Right lobe of liver (tissue), 6 donors: ENCODE results near the gene COL1A1. TPM values are rescaled to one million over a fixed set of nuclear protein-coding genes. Genes with fewer than 3 reads are reported as not detected.
A peak's percentile ranks its signal among the peaks of the same experiment; 100 is the strongest.

Experiments
- ATAC-seq, 4 donors: fragments of 200-7000 bp; cut with Tn5 transposase; one replicate each; pipeline ENCODE4 v1.9.1; 2020; ENCODE audit warnings: mild to moderate bottlenecking in 4 of 4, moderate library complexity in 4 of 4
- DNase-seq, 3 donors: peaks; one replicate each; pipeline ENCODE4 v3.0.0-alpha.2; 2020
- H3K27ac ChIP-seq, 3 donors: fragments of 200-600 bp; one replicate each; pipeline ENCODE4 v1.8.0; 2022
- H3K27me3 ChIP-seq, 2 donors: fragments of 200-600 bp; one replicate each; pipeline ENCODE4 v1.8.0; 2022
- H3K36me3 ChIP-seq, 4 donors: fragments of 200-600 bp; sonication (generic) in 1 of 4; one replicate each; pipeline versions ENCODE4 v1.5.1 to v1.8.0; 2017 to 2022; ENCODE audit warnings: control low read depth in 1 of 4
- H3K4me1 ChIP-seq, 4 donors: fragments of 200-600 bp; sonication (generic) in 1 of 4; one replicate each; pipeline versions ENCODE4 v1.5.1 to v1.8.0; 2017 to 2022; ENCODE audit warnings: control low read depth in 1 of 4
- H3K4me3 ChIP-seq, 3 donors: fragments of 200-600 bp; one replicate each; pipeline ENCODE4 v1.8.0; 2022
- H3K9me3 ChIP-seq, 4 donors: fragments of 200-600 bp; sonication (generic) in 1 of 4; one replicate each; pipeline versions ENCODE4 v1.5.1 to v1.8.0; 2017 to 2022; ENCODE audit warnings: control low read depth in 1 of 4
- POLR2A ChIP-seq: fragments of 450-650 bp; IDR thresholded peaks from one replicate; pipeline ENCODE4 v1.6.1; 2017; ENCODE audit warnings: antibody characterized with exemption, mild to moderate bottlenecking
- WGBS: methylation state at CpG from one replicate; pipeline ENCODE4 v1.1.6; 2018; ENCODE audit warnings: low coverage, low lambda C conversion rate; ENCODE audit not compliant: insufficient coverage; ENCODE audit errors: missing lambda C conversion rate; 5-methylcytosine and 5-hydroxymethylcytosine counted together
- intact Hi-C, 2 donors: fragments of 100-400 bp; cut with DNase I; formaldehyde crosslinking; loops; one replicate each; pipeline versions ENCODE4 v1.11.2 to v1.14.1; 2022
- total RNA-seq, 6 experiments: library from RNA; depleted of rRNA in 2 of 6; stranded (reverse); fragments of >200 nt in 2 of 6; fragmentation: NEBNext Ultra II Directional in 3 of 6; extraction: Animal tissue kit (Norgen Biotek cat#: 25700) in 3 of 6; gene quantifications; one replicate each; pipeline versions ENCODE4 v1.1.0 to v1.2.4, GENCODE V29; 2016 to 2023
- TF ChIP-seq, protein P1 (sequence below), 4 donors: fragments of 200-600 bp in 3 of 4; fragments of 450-650 bp in 1 of 4; IDR thresholded peaks; one replicate each; pipeline versions ENCODE4 v1.5.1 to v1.8.0; 2016 to 2022; ENCODE audit warnings: antibody characterized with exemption in 4 of 4, mild to moderate bottlenecking in 2 of 4
- donor health status: DM: no; HTN: yes; CAD: no.
- donor health status: DM: no; HTN: no; CAD: no.
- donor health status: DM: no; HTN: no; CAD: no.
- donor health status: DM: no; HTN: yes; CAD: no.
- donor health status: DM: no; HTN: yes; CAD: no.

COL1A1 gene
- total RNA-seq, 6 experiments from 2014 or later = 9.3 to 109 (median 34.7) TPM

DNA sequence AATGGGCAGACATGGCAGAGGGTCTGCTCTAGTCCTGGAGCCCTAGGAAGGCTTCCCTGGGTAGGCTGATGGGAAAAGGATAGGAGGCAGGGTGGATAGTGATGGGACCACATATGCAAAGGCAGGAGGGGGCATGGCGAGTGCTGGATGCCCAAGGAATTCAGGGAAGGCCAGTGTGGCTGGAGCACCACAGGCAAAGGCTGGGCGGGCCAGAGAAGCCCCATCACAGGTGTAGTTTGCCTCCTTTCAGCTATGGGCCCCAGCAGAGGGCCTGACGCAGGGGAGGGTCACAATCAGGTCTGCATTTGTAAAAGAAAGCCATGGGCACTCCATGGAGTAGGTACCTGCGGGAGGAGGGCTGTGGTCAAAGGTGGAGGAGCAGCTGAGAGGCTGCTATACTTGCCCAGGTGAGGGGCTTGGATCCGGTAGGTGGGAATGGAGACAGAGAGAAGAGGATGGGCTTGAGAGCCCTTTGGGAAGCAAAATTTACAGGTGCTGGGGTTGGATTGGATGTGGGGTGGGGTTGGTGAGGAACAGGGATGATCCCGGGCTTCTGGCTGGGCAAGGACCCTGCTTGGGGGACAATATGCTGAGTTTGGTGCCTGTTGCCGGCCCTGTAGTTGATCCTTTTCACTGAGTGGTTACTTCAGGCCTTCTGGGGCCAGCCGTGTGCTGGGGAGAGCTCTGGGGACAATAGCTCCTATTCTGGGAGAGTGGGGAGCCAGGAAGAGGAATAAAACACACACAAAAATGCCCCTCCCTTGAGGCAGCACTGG lies 6.5 kb upstream of the COL1A1 start:
- H3K27me3 ChIP-seq = no peaks in the 10 kb centered on the region
- DNase-seq = no peak
- H3K4me3 ChIP-seq = no peak overlapping the region
- ATAC-seq = no peak
- no peaks in the 10 kb centered on the region for H3K9me3 ChIP-seq
- H3K4me1 ChIP-seq = no peaks in the 10 kb centered on the region
- H3K36me3 ChIP-seq = no peaks in the 10 kb centered on the region
- H3K27ac ChIP-seq = no peak overlapping the region
- WGBS = 84% methylated on average over 8 of the region's 8 CpGs
- intact Hi-C loops = no loop called here
- no peak for TF ChIP-seq POLR2A
- TF ChIP-seq, protein P1, sequence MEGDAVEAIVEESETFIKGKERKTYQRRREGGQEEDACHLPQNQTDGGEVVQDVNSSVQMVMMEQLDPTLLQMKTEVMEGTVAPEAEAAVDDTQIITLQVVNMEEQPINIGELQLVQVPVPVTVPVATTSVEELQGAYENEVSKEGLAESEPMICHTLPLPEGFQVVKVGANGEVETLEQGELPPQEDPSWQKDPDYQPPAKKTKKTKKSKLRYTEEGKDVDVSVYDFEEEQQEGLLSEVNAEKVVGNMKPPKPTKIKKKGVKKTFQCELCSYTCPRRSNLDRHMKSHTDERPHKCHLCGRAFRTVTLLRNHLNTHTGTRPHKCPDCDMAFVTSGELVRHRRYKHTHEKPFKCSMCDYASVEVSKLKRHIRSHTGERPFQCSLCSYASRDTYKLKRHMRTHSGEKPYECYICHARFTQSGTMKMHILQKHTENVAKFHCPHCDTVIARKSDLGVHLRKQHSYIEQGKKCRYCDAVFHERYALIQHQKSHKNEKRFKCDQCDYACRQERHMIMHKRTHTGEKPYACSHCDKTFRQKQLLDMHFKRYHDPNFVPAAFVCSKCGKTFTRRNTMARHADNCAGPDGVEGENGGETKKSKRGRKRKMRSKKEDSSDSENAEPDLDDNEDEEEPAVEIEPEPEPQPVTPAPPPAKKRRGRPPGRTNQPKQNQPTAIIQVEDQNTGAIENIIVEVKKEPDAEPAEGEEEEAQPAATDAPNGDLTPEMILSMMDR (IDR thresholded peaks at IDR 0.05) = no peak

DNA sequence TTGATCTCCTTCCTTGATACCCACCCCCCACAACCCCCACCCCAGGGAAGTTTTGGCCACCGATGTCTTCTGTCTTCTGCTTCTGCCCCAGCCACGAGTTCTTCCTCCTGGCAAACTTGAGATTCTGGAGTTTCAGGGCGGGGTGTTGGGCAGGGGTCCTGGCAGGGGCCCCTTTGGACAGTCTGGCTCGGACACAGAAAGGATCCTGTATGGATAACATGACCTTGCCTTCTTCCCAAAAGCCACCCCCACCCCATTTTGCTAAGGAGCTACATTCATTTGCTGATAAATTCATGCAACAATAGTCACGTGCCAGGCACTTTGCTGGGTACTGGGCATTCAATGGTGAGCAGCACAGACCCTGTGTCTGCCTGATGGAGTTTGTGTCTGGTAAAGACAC lies 5.9 kb upstream of the COL1A1 start:
- H3K27ac ChIP-seq = no peak overlapping the region

DNA sequence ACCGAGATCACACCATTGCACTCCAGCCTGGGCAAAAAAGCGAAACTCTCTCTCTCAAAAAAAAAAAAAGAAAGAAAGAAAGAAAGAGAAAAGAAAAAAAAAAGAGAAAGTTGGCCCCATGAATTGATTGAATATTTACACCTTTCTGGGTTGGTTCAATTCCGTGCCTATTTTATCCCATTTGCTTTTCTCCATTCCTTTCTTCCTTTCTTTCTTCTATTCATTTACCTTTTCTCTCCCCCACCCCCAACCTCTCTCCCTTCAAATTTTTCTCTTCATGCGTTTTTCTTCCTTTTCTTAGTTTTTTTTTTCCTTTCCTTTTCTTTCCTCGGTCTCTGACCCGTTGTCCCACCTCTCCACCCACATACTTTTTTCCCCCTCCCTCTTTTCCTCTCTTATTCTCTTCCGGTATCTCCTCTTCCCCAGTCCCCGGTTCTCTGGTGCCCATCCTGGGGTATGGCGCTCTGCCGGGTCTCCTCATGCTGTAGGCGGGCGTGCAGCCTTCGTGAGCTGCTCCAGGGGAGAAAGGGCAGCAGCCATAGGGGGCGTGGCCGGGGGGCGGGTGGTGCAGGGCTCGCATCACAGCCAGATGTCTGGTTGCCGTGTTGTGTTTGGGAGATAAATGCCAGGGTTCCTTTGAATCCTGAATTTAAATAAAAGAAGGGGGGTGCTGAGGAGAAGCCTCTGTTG lies 5.3 kb upstream of the COL1A1 start:
- intact Hi-C loops = no loop called here
- no peak for DNase-seq
- H3K36me3 ChIP-seq = no peaks in the 10 kb centered on the region
- no peak overlapping the region for H3K27ac ChIP-seq
- no peaks in the 10 kb centered on the region for H3K9me3 ChIP-seq
- TF ChIP-seq, protein P1 (IDR thresholded peaks at IDR 0.05) = no peak
- no peak for TF ChIP-seq POLR2A
- 15% methylated on average over 17 of the region's 18 CpGs for WGBS
- no peak overlapping the region for H3K4me3 ChIP-seq
- H3K27me3 ChIP-seq = no peaks in the 10 kb centered on the region
- no peak for ATAC-seq
- no peaks in the 10 kb centered on the region for H3K4me1 ChIP-seq

More for the DNA sequence above, 5.9 kb upstream of the COL1A1 start:
- no peak for TF ChIP-seq POLR2A
- TF ChIP-seq, protein P1 (IDR thresholded peaks at IDR 0.05) = no peak
- no peaks in the 10 kb centered on the region for H3K36me3 ChIP-seq
- H3K4me3 ChIP-seq = no peak overlapping the region
- H3K27me3 ChIP-seq = no peaks in the 10 kb centered on the region
- DNase-seq = no peak
- H3K9me3 ChIP-seq = no peaks in the 10 kb centered on the region
- no peak for ATAC-seq
- WGBS = 45% methylated on average over 4 of the region's 5 CpGs
- H3K4me1 ChIP-seq = no peaks in the 10 kb centered on the region
- intact Hi-C loops = no loop called here

DNA sequence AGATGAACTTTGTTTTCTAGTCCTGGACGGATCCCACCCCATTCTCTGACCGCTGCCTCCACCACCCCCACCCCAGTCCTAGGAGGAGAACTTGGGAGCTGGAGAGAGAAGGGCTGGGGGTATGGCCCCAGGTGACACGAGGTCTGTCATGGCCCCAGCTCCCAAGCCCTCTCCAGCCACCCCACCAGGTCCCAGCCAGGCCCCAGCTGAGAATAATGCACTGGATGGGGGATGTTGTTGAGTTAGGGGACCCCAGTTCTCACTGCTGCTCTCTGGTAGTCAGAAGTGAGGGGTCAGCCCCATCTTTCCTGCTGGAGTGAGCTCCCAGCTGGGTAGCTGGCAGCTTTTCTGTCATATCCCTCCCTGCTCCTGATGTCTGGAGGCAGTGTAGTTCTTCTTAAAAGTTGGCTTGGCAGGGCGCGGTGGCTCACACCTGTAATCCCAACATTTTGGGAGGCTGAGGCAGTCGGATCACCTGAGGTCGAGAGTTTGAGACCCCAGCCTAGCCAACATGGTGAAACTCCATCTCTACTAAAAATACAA lies 4.6 kb upstream of the COL1A1 start:
- 75% methylated on average over 2 of the region's 7 CpGs for WGBS
- H3K4me3 ChIP-seq = no peak overlapping the region
- peak overlapping the region in 1 of 3 donors; percentile 38 for H3K27ac ChIP-seq
- TF ChIP-seq, protein P1 (IDR thresholded peaks at IDR 0.05) = no peak
- TF ChIP-seq POLR2A = no peak
- DNase-seq (no peak), ATAC-seq (no peak)
- H3K9me3 ChIP-seq = no peaks in the 10 kb centered on the region
- intact Hi-C loops = no loop called here
- peaks cover 0 to 4% (median 0%) of the 10 kb centered on the region in 4 donors for H3K4me1 ChIP-seq
- H3K36me3 ChIP-seq = no peaks in the 10 kb centered on the region
- H3K27me3 ChIP-seq = no peaks in the 10 kb centered on the region
